Karpas-422 (cell line): ENCODE results near the gene GVQW3. TPM values are rescaled to one million over a fixed set of nuclear protein-coding genes. Genes with fewer than 3 reads are reported as not detected.

Source experiments
- DNase-seq: peaks from one replicate; pipeline ENCODE4 v3.0.0-alpha.2; 2015
- H2AFZ ChIP-seq: fragments of 200-600 bp; sonication (generic); 2 replicates; pipeline ENCODE4 v1.6.1; 2014; ENCODE audit warnings: antibody characterized with exemption, low read length, mixed read lengths
- H3K27ac ChIP-seq: fragments of 200-600 bp; sonication (generic); 2 replicates; pipeline ENCODE4 v1.5.1; 2014; ENCODE audit warnings: mild to moderate bottlenecking, low read length, moderate library complexity
- H3K27me3 ChIP-seq: fragments of 200-600 bp; sonication (generic); 2 replicates; pipeline ENCODE4 v1.6.1; 2014; ENCODE audit warnings: low read length, mixed read lengths
- H3K36me3 ChIP-seq: fragments of 200-600 bp; sonication (generic); 2 replicates; pipeline ENCODE4 v1.6.1; 2014; ENCODE audit warnings: low read length, mixed read lengths; ENCODE audit not compliant: insufficient read depth
- H3K4me1 ChIP-seq: fragments of 200-600 bp; sonication (generic); 2 replicates; pipeline ENCODE4 v1.6.1; 2014; ENCODE audit warnings: mild to moderate bottlenecking, low read length, mixed read lengths
- H3K4me2 ChIP-seq: fragments of 200-600 bp; sonication (generic); 2 replicates; pipeline ENCODE4 v1.6.1; 2014; ENCODE audit warnings: low read length, low read depth, mild to moderate bottlenecking; ENCODE audit not compliant: poor library complexity, severe bottlenecking
- H3K4me3 ChIP-seq: fragments of 200-600 bp; sonication (generic); 2 replicates; pipeline ENCODE4 v1.5.1; 2014; ENCODE audit warnings: mild to moderate bottlenecking, antibody characterized with exemption, low read length, mixed read lengths
- H3K79me2 ChIP-seq: fragments of 200-600 bp; sonication (generic); 2 replicates; pipeline ENCODE4 v1.6.1; 2014; ENCODE audit warnings: mild to moderate bottlenecking, low read length, mixed read lengths
- H3K9ac ChIP-seq: fragments of 200-600 bp; sonication (generic); 2 replicates; pipeline ENCODE4 v1.6.0; 2014; ENCODE audit warnings: low read length
- H3K9me2 ChIP-seq: fragments of 200-600 bp; sonication (generic), shearing (Covaris generic); replicated peaks from 2 replicates; pipeline ENCODE4 v1.6.0; 2014; ENCODE audit warnings: mild to moderate bottlenecking, low read length, moderate library complexity; ENCODE audit not compliant: insufficient read depth
- H3K9me3 ChIP-seq: fragments of 300-700, 200-600 bp; sonication (generic); 2 replicates; pipeline ENCODE4 v1.6.1; 2014; ENCODE audit warnings: low read length, mixed read lengths
- H4K20me1 ChIP-seq: fragments of 200-600 bp; sonication (generic); 2 replicates; pipeline ENCODE4 v1.6.1; 2014; ENCODE audit warnings: mild to moderate bottlenecking, antibody characterized with exemption, low read length, low read depth; ENCODE audit not compliant: insufficient read depth
- total RNA-seq: library from RNA; depleted of rRNA; stranded (reverse); fragments of >200 nt; shearing (Covaris generic); gene quantifications from 2 replicates; pipeline ENCODE4 v1.2.3, GENCODE V29; 2014; ENCODE audit warnings: low replicate concordance

The GVQW3 gene
- total RNA-seq, 1 experiment from 2014 or later: 18.5 TPM

GRCh38 chr11:76443268-76443980, 62.3 kb downstream of the GVQW3 start:
- Histone ChIP-seq H2AFZ (0 out of 2 replicates have a peak overlapping the region, but pooled peaks have one; percentile 48), H3K4me3 (peak overlapping the region; percentile 99), H3K9ac (peak overlapping the region; percentile 86)

GRCh38 chr11:76444065-76444383, 62.9 kb downstream of the GVQW3 start:
- H3K9ac ChIP-seq: peak overlapping the region; percentile 86
- H2AFZ ChIP-seq: peak overlapping the region; percentile 48; the same call in 1 of the 2 replicates
- peaks cover 51% of the 10 kb centered on the region for H3K79me2 ChIP-seq
- peak overlapping the region; percentile 91 for H3K4me2 ChIP-seq
- peaks cover 17% of the 10 kb centered on the region for H3K4me1 ChIP-seq
- peak overlapping the region; percentile 99 for H3K4me3 ChIP-seq
- no peaks in the 10 kb centered on the region for H3K9me3 ChIP-seq
- H3K36me3 ChIP-seq: peaks cover 17% of the 10 kb centered on the region; the same call in 1 of the 2 replicates
- DNase-seq: no peak
- no peaks in the 10 kb centered on the region for H3K9me2 ChIP-seq
- peak overlapping the region; percentile 55 for H3K27ac ChIP-seq
- H3K27me3 ChIP-seq: no peaks in the 10 kb centered on the region
- H4K20me1 ChIP-seq: no peaks in the 10 kb centered on the region; the same call in 1 of the 2 replicates

More at GRCh38 chr11:76443268-76443980, 62.3 kb downstream of the GVQW3 start:
- Histone ChIP-seq H3K27ac (peak overlapping the region; percentile 55), H3K4me2 (peak overlapping the region; percentile 91), H3K27me3 (no peaks in the 10 kb centered on the region), H3K36me3 (peaks cover 13% of the 10 kb centered on the region; the same call in 1 of the 2 replicates), H3K4me1 (peaks cover 21% of the 10 kb centered on the region), H3K9me3 (no peaks in the 10 kb centered on the region), H3K79me2 (peaks cover 47% of the 10 kb centered on the region), H3K9me2 (no peaks in the 10 kb centered on the region), H4K20me1 (no peaks in the 10 kb centered on the region; the same call in 1 of the 2 replicates)
- no peak for DNase-seq

GRCh38 chr11:76444384-76445120, 63.4 kb downstream of the GVQW3 start, which contains the start of gene EMSY:
EMSY (plus strand) TSS chr11:76445018; CDS start chr11:76446939, 1,921 bp downstream.
- peak within 1 kb of the TSS; percentile 55 for H3K27ac ChIP-seq
- H3K9ac ChIP-seq: peak within 1 kb of the TSS; percentile 86
- H3K27me3 ChIP-seq: no peaks in the 10 kb centered on the region
- no peaks in the 10 kb centered on the region; the same call in 1 of the 2 replicates for H4K20me1 ChIP-seq
- peak within 1 kb of the TSS; percentile 91 for H3K4me2 ChIP-seq
- H3K4me3 ChIP-seq: peak within 1 kb of the TSS; percentile 99
- no peaks in the 10 kb centered on the region for H3K9me3 ChIP-seq
- peaks cover 57% of the 10 kb centered on the region for H3K79me2 ChIP-seq
- H3K9me2 ChIP-seq: no peaks in the 10 kb centered on the region
- peak; percentile 98 for DNase-seq
- H3K4me1 ChIP-seq: peaks cover 17% of the 10 kb centered on the region
- H2AFZ ChIP-seq: peak within 1 kb of the TSS; percentile 85
- H3K36me3 ChIP-seq: peaks cover 22% of the 10 kb centered on the region; the same call in 1 of the 2 replicates

GRCh38 chr11:76445121-76446084, 64.3 kb downstream of the GVQW3 start:
- Histone ChIP-seq H3K27me3 (no peaks in the 10 kb centered on the region), H3K27ac (peak overlapping the region; percentile 55), H3K4me3 (peak overlapping the region; percentile 99), H2AFZ (peak overlapping the region; percentile 85), H3K4me1 (peaks cover 17% of the 10 kb centered on the region), H3K36me3 (peaks cover 25% of the 10 kb centered on the region; the same call in 1 of the 2 replicates), H3K9ac (peak overlapping the region; percentile 86), H3K9me2 (no peaks in the 10 kb centered on the region), H3K4me2 (peak overlapping the region; percentile 91), H3K9me3 (no peaks in the 10 kb centered on the region), H3K79me2 (peaks cover 64% of the 10 kb centered on the region), H4K20me1 (no peaks in the 10 kb centered on the region; the same call in 1 of the 2 replicates)
- DNase-seq: peak; percentile 75

GRCh38 chr11:76448506-76448905, 67.4 kb downstream of the GVQW3 start:
- Histone ChIP-seq H3K9ac (no peak overlapping the region), H3K27me3 (no peaks in the 10 kb centered on the region), H3K9me3 (no peaks in the 10 kb centered on the region), H4K20me1 (no peaks in the 10 kb centered on the region; the same call in 1 of the 2 replicates), H3K4me2 (no peak overlapping the region), H3K27ac (no peak overlapping the region), H3K36me3 (peaks cover 35% of the 10 kb centered on the region; the same call in 1 of the 2 replicates), H3K4me1 (peaks cover 11% of the 10 kb centered on the region), H3K9me2 (no peaks in the 10 kb centered on the region), H3K79me2 (peaks cover 83% of the 10 kb centered on the region), H2AFZ (no peak overlapping the region), H3K4me3 (no peak overlapping the region)
- no peak for DNase-seq

- Histone ChIP-seq H3K36me3 (peaks cover 27% of the 10 kb centered on the region; the same call in 1 of the 2 replicates), H4K20me1 (no peaks in the 10 kb centered on the region), H3K9me2 (no peaks in the 10 kb centered on the region), H3K27ac (no peak overlapping the region), H3K79me2 (peaks cover 66% of the 10 kb centered on the region), H3K4me3 (no peak overlapping the region), H3K27me3 (no peaks in the 10 kb centered on the region), H3K9me3 (no peaks in the 10 kb centered on the region), H2AFZ (no peak overlapping the region), H3K4me1 (no peaks in the 10 kb centered on the region), H3K9ac (no peak overlapping the region), H3K4me2 (no peak overlapping the region)
- no peak for DNase-seq
These were observed 72.1 kb downstream of the GVQW3 start for GRCh38 chr11:76453248-76453647.

- Histone ChIP-seq H3K27me3 (no peaks in the 10 kb centered on the region), H3K4me2 (no peak overlapping the region), H4K20me1 (no peaks in the 10 kb centered on the region), H3K27ac (no peak overlapping the region), H3K79me2 (peaks cover 67% of the 10 kb centered on the region), H3K9me2 (no peaks in the 10 kb centered on the region), H3K36me3 (peaks cover 25% of the 10 kb centered on the region; the same call in 1 of the 2 replicates), H3K9me3 (no peaks in the 10 kb centered on the region), H3K4me3 (no peak overlapping the region), H2AFZ (no peak overlapping the region), H3K9ac (no peak overlapping the region), H3K4me1 (no peaks in the 10 kb centered on the region)
- no peak for DNase-seq
These were observed 74.2 kb downstream of the GVQW3 start for GRCh38 chr11:76455331-76455730.
